Naive thymus-derived CD4-positive, alpha-beta T cell (primary cell): ENCODE data around the gene AEN. TPM values are rescaled to one million over a fixed set of nuclear protein-coding genes. Genes with fewer than 3 reads are reported as not detected.

Source experiments
- ATAC-seq: fragments of 150-1000 bp; cut with Tn5 transposase; 2 replicates; pipeline ENCODE4 v1.10.0; 2021; ENCODE audit warnings: mild to moderate bottlenecking, moderate library complexity
- CTCF ChIA-PET: fragments of 350-600 bp; sonication (Branson Sonifier 250); formaldehyde crosslinking; loops from one replicate; lab custom pipeline; 2021; ENCODE audit warnings: antibody characterized with exemption; lab: Charles Lee
- POLR2A ChIA-PET: fragments of 350-600 bp; sonication (Branson Sonifier 250); formaldehyde crosslinking; loops from one replicate; lab custom pipeline; 2021; ENCODE audit warnings: antibody characterized with exemption, inconsistent platforms; lab: Charles Lee
- DNase-seq, 9 donors: peaks; one replicate each; pipeline versions ENCODE4 v3.0.0 to v3.0.0-alpha.2; 2020 to 2022; ENCODE audit warnings: mixed read lengths in 1 of 9
- H3K27ac ChIP-seq: one replicate; pipeline ENCODE4 v1.7.0; 2013; ENCODE audit warnings: mild to moderate bottlenecking, low read depth, low read length, moderate library complexity
- H3K27me3 ChIP-seq, 2 donors: one replicate each; pipeline ENCODE4 v1.7.0; 2013; ENCODE audit warnings: low read length in 2 of 2, mild to moderate bottlenecking in 2 of 2, moderate library complexity in 2 of 2; ENCODE audit not compliant: control insufficient read depth in 2 of 2, insufficient read depth in 2 of 2
- H3K36me3 ChIP-seq, 3 experiments: 1 replicate in 2 of 3; 2 replicates in 1 of 3; pipeline ENCODE4 v1.7.0; 2013; ENCODE audit warnings: low read length in 3 of 3, mild to moderate bottlenecking in 3 of 3, moderate library complexity in 1 of 3; ENCODE audit not compliant: insufficient read depth in 3 of 3, control insufficient read depth in 2 of 3
- H3K4me1 ChIP-seq, 2 donors: one replicate each; pipeline ENCODE4 v1.7.0; 2013; ENCODE audit warnings: low read length in 2 of 2, mild to moderate bottlenecking in 2 of 2, moderate library complexity in 1 of 2; ENCODE audit not compliant: control insufficient read depth in 2 of 2, insufficient read depth in 2 of 2
- H3K4me3 ChIP-seq: 2 replicates; pipeline ENCODE4 v1.7.0; 2013; ENCODE audit warnings: mild to moderate bottlenecking, low read length
- H3K9me3 ChIP-seq, 3 experiments: 1 replicate in 2 of 3; 2 replicates in 1 of 3; pipeline ENCODE4 v1.7.0; 2013; ENCODE audit warnings: low read length in 3 of 3; ENCODE audit not compliant: control insufficient read depth in 2 of 3
- H3K27ac Mint-ChIP-seq, 9 donors: one replicate each; pipeline ENCODE4 v1.8.0; 2020 to 2022; ENCODE audit warnings: mixed read lengths in 9 of 9, mild to moderate bottlenecking in 8 of 9, moderate library complexity in 5 of 9, inconsistent platforms in 2 of 9
- H3K27me3 Mint-ChIP-seq, 5 donors: one replicate each; pipeline ENCODE4 v1.8.0; 2021 to 2022; ENCODE audit warnings: mixed read lengths in 5 of 5, mild to moderate bottlenecking in 1 of 5
- H3K36me3 Mint-ChIP-seq, 5 donors: one replicate each; pipeline ENCODE4 v1.8.0; 2020 to 2022; ENCODE audit warnings: mixed read lengths in 5 of 5, mild to moderate bottlenecking in 3 of 5, inconsistent platforms in 1 of 5
- H3K4me1 Mint-ChIP-seq, 7 donors: one replicate each; pipeline ENCODE4 v1.8.0; 2020 to 2022; ENCODE audit warnings: mixed read lengths in 7 of 7, mild to moderate bottlenecking in 3 of 7, inconsistent platforms in 1 of 7
- H3K4me3 Mint-ChIP-seq, 10 donors: one replicate each; pipeline ENCODE4 v1.8.0; 2020 to 2022; ENCODE audit warnings: mild to moderate bottlenecking in 10 of 10, mixed read lengths in 10 of 10, moderate library complexity in 6 of 10, inconsistent platforms in 2 of 10
- H3K9me3 Mint-ChIP-seq, 11 donors: one replicate each; pipeline ENCODE4 v1.8.0; 2020 to 2022; ENCODE audit warnings: mixed read lengths in 11 of 11, mild to moderate bottlenecking in 4 of 11, inconsistent platforms in 1 of 11, moderate library complexity in 1 of 11
- intact Hi-C, 2 donors: fragments of 100-400 bp; cut with micrococcal nuclease; formaldehyde crosslinking; loops; one replicate each; pipeline ENCODE4 v1.15.1; 2023
- polyA plus RNA-seq, 2 donors: library from polyadenylated mRNA; unstranded; fragments of 300-500 nt; fragmentation: Illumina TruSeq; gene quantifications; one replicate each; pipeline ENCODE4 v1.2.3, GENCODE V29; 2021
- total RNA-seq, 6 experiments: library from RNA in 5 of 6; stranded (reverse) in 5 of 6; gene quantifications; 1 replicate in 5 of 6; 2 replicates in 1 of 6; pipeline ENCODE4 v1.2.3 and lab custom pipeline; 2021 to 2026

AEN gene
- total and polyA plus RNA-seq, 7 experiments from 2014 or later = 20.2 to 52.1 (median 31.7) TPM

DNA sequence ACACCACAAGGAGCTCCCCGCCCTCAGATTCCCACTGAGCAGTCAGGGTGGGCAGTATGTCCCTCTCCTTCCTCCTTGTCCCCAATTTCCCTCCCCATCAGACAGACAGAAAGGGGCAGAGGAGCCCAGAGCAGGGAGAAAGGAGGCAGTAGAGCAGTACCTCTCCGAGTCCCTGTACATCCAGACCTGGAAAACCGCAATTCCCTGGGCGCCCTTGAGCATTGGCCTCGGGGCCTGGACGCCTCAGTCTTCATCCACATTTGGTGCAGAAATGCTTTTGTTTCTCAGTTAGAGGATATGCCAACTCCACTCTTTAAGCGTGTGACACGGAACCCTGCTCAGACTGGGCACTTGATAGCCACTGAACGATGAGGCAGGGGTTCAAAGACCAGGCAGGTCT lies 23.6 kb downstream of the AEN start:
- ChIA-PET POLR2A (interaction anchor here (2.2 to 2.9 kb wide), 2 partner anchors 12 to 19 kb away, joined by 7 to 12 read pairs; no protein-coding TSS in a partner anchor), CTCF (interaction anchor here (0.6 kb wide), 1 partner anchor 1557 kb away, joined by 3 read pairs; no protein-coding TSS in a partner anchor)
- H3K27me3 ChIP-seq = no peaks in the 10 kb centered on the region

GRCh38 chr15:88645171-88646087 lies 24.3 kb downstream of the AEN start:
- Histone ChIP-seq H3K27ac (peak overlapping the region; percentile 11), H3K4me3 (no peak overlapping the region), H3K4me1 (peaks cover 53 to 77% of the 10 kb centered on the region in 2 donors), H3K9me3 (no peaks in the 10 kb centered on the region), H3K27me3 (no peaks in the 10 kb centered on the region), H3K36me3 (peaks cover 3 to 22% (median 22%) of the 10 kb centered on the region in 3 experiments)
- POLR2A ChIA-PET = interaction anchor here (2.2 to 3.1 kb wide), 3 partner anchors 10 to 19 kb away, joined by 7 to 15 read pairs (median 12); no protein-coding TSS in a partner anchor
- H3K4me1 Mint-ChIP-seq = peaks cover 55 to 91% (median 73%) of the 10 kb centered on the region in 7 donors
- H3K27ac Mint-ChIP-seq = peak overlapping the region; percentile 25 to 97 (median 68)
- CTCF ChIA-PET = interaction anchor here (0.6 to 0.8 kb wide), 2 partner anchors 21 to 1558 kb away, joined by 3 to 8 read pairs; no protein-coding TSS in a partner anchor
- no peaks in the 10 kb centered on the region for H3K9me3 Mint-ChIP-seq
- ATAC-seq (no peak), DNase-seq (no peak)
- intact Hi-C loops = no loop called here
- peak overlapping the region in 7 of 10 donors; percentile 0 to 64 (median 13) for H3K4me3 Mint-ChIP-seq
- H3K36me3 Mint-ChIP-seq = peaks cover 12 to 39% (median 36%) of the 10 kb centered on the region in 5 donors
- no peaks in the 10 kb centered on the region for H3K27me3 Mint-ChIP-seq

More for the DNA sequence above, 23.6 kb downstream of the AEN start:
- Histone ChIP-seq H3K27ac (no peak overlapping the region), H3K36me3 (peaks cover 3 to 22% (median 22%) of the 10 kb centered on the region in 3 experiments), H3K4me3 (no peak overlapping the region), H3K9me3 (no peaks in the 10 kb centered on the region), H3K4me1 (peaks cover 52 to 77% of the 10 kb centered on the region in 2 donors)
- H3K9me3 Mint-ChIP-seq = peaks cover 0 to 2% (median 0%) of the 10 kb centered on the region in 11 donors
- DNase-seq = no peak
- no peaks in the 10 kb centered on the region for H3K27me3 Mint-ChIP-seq
- H3K36me3 Mint-ChIP-seq = peaks cover 12 to 45% (median 42%) of the 10 kb centered on the region in 5 donors
- peak overlapping the region in 5 of 9 donors; percentile 51 to 97 (median 60) for H3K27ac Mint-ChIP-seq
- H3K4me3 Mint-ChIP-seq = peak overlapping the region in 1 of 10 donors; percentile 26
- intact Hi-C loops = no loop called here
- ATAC-seq = no peak
- H3K4me1 Mint-ChIP-seq = peaks cover 60 to 91% (median 73%) of the 10 kb centered on the region in 7 donors

DNA sequence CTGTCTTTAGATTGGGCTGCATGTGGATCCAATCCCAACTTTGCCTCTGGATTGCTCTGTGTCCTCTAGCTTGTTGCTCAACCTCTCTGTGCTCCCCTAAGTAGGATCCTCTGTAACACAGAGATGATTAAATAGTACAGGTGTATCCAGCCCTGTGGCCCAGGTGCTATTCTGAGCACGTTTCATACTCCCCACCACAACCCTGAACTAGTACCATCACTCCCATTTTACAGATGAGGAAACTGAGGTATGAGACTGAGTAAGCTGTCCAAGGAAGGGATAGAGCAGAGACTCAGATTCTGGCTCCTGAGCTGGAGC lies 24.9 kb downstream of the AEN start:
- POLR2A ChIA-PET = interaction anchor here (2.2 to 3.1 kb wide), 3 partner anchors 10 to 20 kb away, joined by 7 to 15 read pairs (median 12); no protein-coding TSS in a partner anchor
- DNase-seq (no peak), ATAC-seq (no peak)
- Mint-ChIP-seq H3K36me3 (peaks cover 12 to 37% (median 34%) of the 10 kb centered on the region in 5 donors), H3K4me3 (peak overlapping the region in 6 of 10 donors; percentile 0 to 64 (median 18)), H3K27ac (peak overlapping the region; percentile 25 to 97 (median 60)), H3K27me3 (no peaks in the 10 kb centered on the region), H3K9me3 (no peaks in the 10 kb centered on the region), H3K4me1 (peaks cover 57 to 93% (median 75%) of the 10 kb centered on the region in 7 donors)
- intact Hi-C loops = no loop called here
- H3K9me3 ChIP-seq = no peaks in the 10 kb centered on the region
- CTCF ChIA-PET = interaction anchor here (0.8 kb wide), 1 partner anchor 21 kb away, joined by 8 read pairs; no protein-coding TSS in a partner anchor
- H3K4me1 ChIP-seq = peaks cover 48 to 76% of the 10 kb centered on the region in 2 donors
- H3K27ac ChIP-seq = peak overlapping the region; percentile 11
- H3K36me3 ChIP-seq = peaks cover 3 to 22% (median 22%) of the 10 kb centered on the region in 3 experiments
- no peak overlapping the region for H3K4me3 ChIP-seq
- no peaks in the 10 kb centered on the region for H3K27me3 ChIP-seq

DNA sequence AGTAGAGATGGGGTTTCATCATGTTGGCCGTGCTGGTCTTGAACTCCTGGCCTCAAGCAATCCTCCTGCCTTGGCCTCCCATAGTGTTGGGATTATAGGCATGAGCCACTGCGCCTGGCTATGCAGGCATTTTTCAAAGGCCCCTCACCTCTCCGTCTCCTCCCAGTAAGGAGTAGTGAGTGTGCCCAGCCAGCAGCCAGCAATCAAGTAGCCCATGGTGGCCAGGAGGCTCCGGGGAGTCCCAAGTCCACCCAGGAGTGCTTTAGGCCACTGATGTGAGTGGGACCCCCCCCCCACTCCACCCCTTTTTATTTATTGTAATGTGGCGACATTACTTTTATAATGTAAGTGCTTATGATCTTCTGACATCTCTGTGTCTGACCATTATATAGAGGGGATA lies 25.8 kb downstream of the AEN start:
- POLR2A ChIA-PET = interaction anchor here (0.8 to 3.7 kb wide), 4 partner anchors 9 to 19 kb away, joined by 3 to 19 read pairs (median 10); no protein-coding TSS in a partner anchor
- H3K27ac Mint-ChIP-seq = peak overlapping the region in 8 of 9 donors; percentile 92 to 99 (median 97)

GRCh38 chr15:88647351-88648105 lies 26.4 kb downstream of the AEN start:
- no peaks in the 10 kb centered on the region for H3K27me3 Mint-ChIP-seq
- DNase-seq (peak in 1 of 9 donors; percentile 20), ATAC-seq (no peak)
- H3K27ac Mint-ChIP-seq = peak overlapping the region; percentile 92 to 99 (median 97)
- Histone ChIP-seq H3K36me3 (peaks cover 0 to 22% (median 16%) of the 10 kb centered on the region in 3 experiments), H3K27ac (peak overlapping the region; percentile 76), H3K4me1 (peaks cover 36 to 75% of the 10 kb centered on the region in 2 donors), H3K4me3 (no peak overlapping the region), H3K27me3 (no peaks in the 10 kb centered on the region), H3K9me3 (no peaks in the 10 kb centered on the region)
- H3K9me3 Mint-ChIP-seq = no peaks in the 10 kb centered on the region
- peak overlapping the region; percentile 13 to 94 (median 69) for H3K4me3 Mint-ChIP-seq
- H3K4me1 Mint-ChIP-seq = peaks cover 54 to 90% (median 79%) of the 10 kb centered on the region in 7 donors
- intact Hi-C loops = loop anchor here in 1 of 2 donors (1.0 kb wide), 1 partner anchor 9 kb away; no protein-coding TSS in a partner anchor
- CTCF ChIA-PET = interaction anchor here (0.8 kb wide), 1 partner anchor 23 kb away, joined by 4 read pairs; no protein-coding TSS in a partner anchor
- POLR2A ChIA-PET = interaction anchor here (0.8 to 3.7 kb wide), 6 partner anchors 8 to 22 kb away, joined by 3 to 19 read pairs (median 10); no protein-coding TSS in a partner anchor
- peaks cover 12 to 34% (median 31%) of the 10 kb centered on the region in 5 donors for H3K36me3 Mint-ChIP-seq

More for the DNA sequence above, 25.8 kb downstream of the AEN start:
- Histone ChIP-seq H3K27ac (peak overlapping the region; percentile 76), H3K27me3 (no peaks in the 10 kb centered on the region), H3K9me3 (no peaks in the 10 kb centered on the region), H3K4me1 (peaks cover 41 to 79% of the 10 kb centered on the region in 2 donors), H3K4me3 (no peak overlapping the region), H3K36me3 (peaks cover 0 to 22% (median 22%) of the 10 kb centered on the region in 3 experiments)
- ATAC-seq (no peak), DNase-seq (no peak)
- CTCF ChIA-PET = no interaction called here
- Mint-ChIP-seq H3K9me3 (no peaks in the 10 kb centered on the region), H3K36me3 (peaks cover 12 to 39% (median 36%) of the 10 kb centered on the region in 5 donors), H3K4me1 (peaks cover 58 to 93% (median 83%) of the 10 kb centered on the region in 7 donors), H3K27me3 (no peaks in the 10 kb centered on the region), H3K4me3 (peak overlapping the region in 2 of 10 donors; percentile 20 to 94)
- intact Hi-C loops = no loop called here
